ENCODE results near the gene SERPINB1.

Gene SERPINB1

GRCh38 chr6:2790588-2791449 lies 50.8 kb downstream of the SERPINB1 start:
- DNase-seq = no peak

GRCh38 chr6:2786269-2786668 lies 55.4 kb downstream of the SERPINB1 start:
- no peak for DNase-seq

DNA sequence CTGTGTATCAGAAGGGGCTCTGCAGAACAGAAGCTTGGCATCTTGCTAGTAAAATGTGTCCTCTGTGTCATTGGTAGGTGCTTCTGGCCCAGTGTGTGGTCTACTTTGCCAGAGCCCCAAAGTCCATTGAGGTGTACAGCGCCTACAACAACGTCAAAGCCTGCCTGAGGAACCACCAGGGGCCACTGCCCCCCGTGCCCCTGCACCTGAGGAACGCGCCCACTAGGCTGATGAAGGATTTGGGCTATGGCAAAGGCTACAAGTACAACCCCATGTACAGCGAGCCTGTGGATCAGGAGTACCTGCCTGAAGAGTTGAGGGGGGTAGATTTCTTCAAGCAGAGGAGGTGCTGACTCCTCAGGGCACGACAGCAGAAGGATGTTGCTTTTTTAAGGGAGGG lies 56.7 kb downstream of the SERPINB1 start:
- no peak for DNase-seq

- no peak for DNase-seq
Measured at GRCh38 chr6:2784061-2784460, 57.6 kb downstream of the SERPINB1 start.

- no peak for DNase-seq
Measured at GRCh38 chr6:2783188-2783963, 58.3 kb downstream of the SERPINB1 start.

GRCh38 chr6:2782825-2783187 lies 58.9 kb downstream of the SERPINB1 start:
- DNase-seq = no peak

DNA sequence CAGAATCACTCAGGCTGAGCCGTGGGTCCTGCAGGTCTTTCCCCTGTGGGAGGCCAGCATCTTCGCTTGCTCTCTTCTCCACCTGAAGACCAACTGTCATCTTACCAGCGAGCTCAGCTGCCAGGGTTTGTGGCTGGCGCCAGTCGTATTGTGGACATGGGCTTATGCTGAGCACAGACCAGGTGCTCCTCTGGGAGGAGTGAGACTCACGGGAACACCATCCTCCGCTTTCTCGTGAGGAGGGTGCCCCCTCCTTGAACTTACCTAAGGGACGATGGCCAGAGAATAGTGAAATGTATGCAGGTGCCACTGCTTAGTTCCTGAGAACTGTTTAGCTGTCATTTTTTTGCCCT lies 59.3 kb downstream of the SERPINB1 start:
- DNase-seq = no peak

Measured in NCI-H1417 treated with DMSO at 0.1 percent for 48 hours (cell line).